ENCODE data around the gene ADGRG2.

- no peak for TF ChIP-seq CTCF (IDR thresholded peaks at IDR 0.05)
- no peak for TF ChIP-seq POLR2A (IDR thresholded peaks at IDR 0.05)
Measured at GRCh38 chrX:19065535-19065934, 56.7 kb downstream of the ADGRG2 start.

Data from testis (tissue), 2 donors.